B cell (primary cell): Measurements from ENCODE around the gene GLB1L3.

Source experiments
- CTCF ChIP-seq: fragments of 200-600 bp; IDR thresholded peaks from one replicate; pipeline ENCODE4 v1.8.0; 2022; ENCODE audit warnings: antibody characterized with exemption, mild to moderate bottlenecking
- EZH2 ChIP-seq: IDR thresholded peaks from 2 replicates; pipeline ENCODE4 v1.6.1; 2012; ENCODE audit warnings: borderline replicate concordance, low read depth, mild to moderate bottlenecking, moderate library complexity, low read length; ENCODE audit not compliant: insufficient read depth, poor library complexity, severe bottlenecking

GRCh38 chr11:134240592-134240991 is 35.6 kb upstream of the GLB1L3 start:
- TF ChIP-seq CTCF (no peak), EZH2 (no peak)
